Breast epithelium (tissue), 3 donors: ENCODE data around the gene COL5A1.

Source experiments
- POLR2A ChIP-seq: fragments of 450-650 bp; IDR thresholded peaks from one replicate; pipeline ENCODE4 v1.6.1; 2016; ENCODE audit warnings: antibody characterized with exemption, mild to moderate bottlenecking, moderate library complexity
- POLR2AphosphoS5 ChIP-seq, 3 donors: sonication (generic); formaldehyde crosslinking; IDR thresholded peaks; one replicate each; pipeline ENCODE4 v1.6.1; 2017; ENCODE audit warnings: antibody characterized with exemption in 3 of 3
- TF ChIP-seq, protein P1 (sequence below), 3 donors: fragments of 450-650 bp; IDR thresholded peaks; one replicate each; pipeline ENCODE4 v1.5.1; 2016 to 2017; ENCODE audit warnings: antibody characterized with exemption in 3 of 3, mild to moderate bottlenecking in 3 of 3, moderate library complexity in 3 of 3

- TF ChIP-seq, protein P1, sequence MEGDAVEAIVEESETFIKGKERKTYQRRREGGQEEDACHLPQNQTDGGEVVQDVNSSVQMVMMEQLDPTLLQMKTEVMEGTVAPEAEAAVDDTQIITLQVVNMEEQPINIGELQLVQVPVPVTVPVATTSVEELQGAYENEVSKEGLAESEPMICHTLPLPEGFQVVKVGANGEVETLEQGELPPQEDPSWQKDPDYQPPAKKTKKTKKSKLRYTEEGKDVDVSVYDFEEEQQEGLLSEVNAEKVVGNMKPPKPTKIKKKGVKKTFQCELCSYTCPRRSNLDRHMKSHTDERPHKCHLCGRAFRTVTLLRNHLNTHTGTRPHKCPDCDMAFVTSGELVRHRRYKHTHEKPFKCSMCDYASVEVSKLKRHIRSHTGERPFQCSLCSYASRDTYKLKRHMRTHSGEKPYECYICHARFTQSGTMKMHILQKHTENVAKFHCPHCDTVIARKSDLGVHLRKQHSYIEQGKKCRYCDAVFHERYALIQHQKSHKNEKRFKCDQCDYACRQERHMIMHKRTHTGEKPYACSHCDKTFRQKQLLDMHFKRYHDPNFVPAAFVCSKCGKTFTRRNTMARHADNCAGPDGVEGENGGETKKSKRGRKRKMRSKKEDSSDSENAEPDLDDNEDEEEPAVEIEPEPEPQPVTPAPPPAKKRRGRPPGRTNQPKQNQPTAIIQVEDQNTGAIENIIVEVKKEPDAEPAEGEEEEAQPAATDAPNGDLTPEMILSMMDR (IDR thresholded peaks at IDR 0.05): no peak
- TF ChIP-seq POLR2A (no peak), POLR2AphosphoS5 (IDR thresholded peaks at IDR 0.05) (no peak)
These were observed 46.6 kb downstream of the COL5A1 start for GRCh38 chr9:134688231-134688630.
